A673 (cell line): Measurements from ENCODE around the gene NDUFS3.

ENCODE experiments used
- EZH2 ChIP-seq: fragments of 200-600 bp; sonication (generic); IDR thresholded peaks from 2 replicates; pipeline ENCODE4 v1.6.1; 2017; ENCODE audit warnings: borderline replicate concordance, low read depth, mild to moderate bottlenecking, mixed read lengths, antibody characterized with exemption, low read length; ENCODE audit not compliant: poor library complexity, severe bottlenecking
- TF ChIP-seq, protein P1 (sequence below): fragments of 300-800, 200-600 bp; sonication (generic); conservative IDR thresholded peaks from 2 replicates; pipeline ENCODE4 v1.5.1; 2017; ENCODE audit warnings: low read depth, mild to moderate bottlenecking, antibody characterized with exemption, low read length, moderate library complexity, mixed read lengths

DNA sequence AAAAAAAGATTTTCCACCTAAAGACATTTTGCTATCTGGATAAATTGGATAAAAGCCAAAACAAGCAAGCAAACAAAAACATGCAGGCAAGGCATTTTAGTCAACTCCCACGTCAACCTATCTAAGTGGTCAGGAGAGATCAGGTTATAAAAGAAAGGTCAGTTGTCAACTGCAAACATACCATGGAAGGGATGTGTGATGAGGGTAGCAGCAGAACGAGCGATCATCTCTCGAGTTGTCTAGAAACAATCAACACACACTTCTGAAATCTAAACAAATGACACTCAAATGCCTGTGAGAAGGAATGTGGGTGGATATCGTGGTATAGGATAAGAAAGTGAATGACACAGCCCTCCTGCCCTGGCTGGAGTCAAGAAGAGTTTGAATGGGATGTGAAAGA lies 52.6 kb downstream of the NDUFS3 start:
- TF ChIP-seq, protein P1, sequence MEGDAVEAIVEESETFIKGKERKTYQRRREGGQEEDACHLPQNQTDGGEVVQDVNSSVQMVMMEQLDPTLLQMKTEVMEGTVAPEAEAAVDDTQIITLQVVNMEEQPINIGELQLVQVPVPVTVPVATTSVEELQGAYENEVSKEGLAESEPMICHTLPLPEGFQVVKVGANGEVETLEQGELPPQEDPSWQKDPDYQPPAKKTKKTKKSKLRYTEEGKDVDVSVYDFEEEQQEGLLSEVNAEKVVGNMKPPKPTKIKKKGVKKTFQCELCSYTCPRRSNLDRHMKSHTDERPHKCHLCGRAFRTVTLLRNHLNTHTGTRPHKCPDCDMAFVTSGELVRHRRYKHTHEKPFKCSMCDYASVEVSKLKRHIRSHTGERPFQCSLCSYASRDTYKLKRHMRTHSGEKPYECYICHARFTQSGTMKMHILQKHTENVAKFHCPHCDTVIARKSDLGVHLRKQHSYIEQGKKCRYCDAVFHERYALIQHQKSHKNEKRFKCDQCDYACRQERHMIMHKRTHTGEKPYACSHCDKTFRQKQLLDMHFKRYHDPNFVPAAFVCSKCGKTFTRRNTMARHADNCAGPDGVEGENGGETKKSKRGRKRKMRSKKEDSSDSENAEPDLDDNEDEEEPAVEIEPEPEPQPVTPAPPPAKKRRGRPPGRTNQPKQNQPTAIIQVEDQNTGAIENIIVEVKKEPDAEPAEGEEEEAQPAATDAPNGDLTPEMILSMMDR = no peak
- TF ChIP-seq EZH2 = no peak
